ENCODE results near the gene AACS. TPM values are rescaled to one million over a fixed set of nuclear protein-coding genes. Genes with fewer than 3 reads are reported as not detected.

The AACS gene
- total and polyA plus RNA-seq, 2 of the 4 experiments (the other 2 are of a cell fraction), result 22.0 to 24.9 TPM

DNA sequence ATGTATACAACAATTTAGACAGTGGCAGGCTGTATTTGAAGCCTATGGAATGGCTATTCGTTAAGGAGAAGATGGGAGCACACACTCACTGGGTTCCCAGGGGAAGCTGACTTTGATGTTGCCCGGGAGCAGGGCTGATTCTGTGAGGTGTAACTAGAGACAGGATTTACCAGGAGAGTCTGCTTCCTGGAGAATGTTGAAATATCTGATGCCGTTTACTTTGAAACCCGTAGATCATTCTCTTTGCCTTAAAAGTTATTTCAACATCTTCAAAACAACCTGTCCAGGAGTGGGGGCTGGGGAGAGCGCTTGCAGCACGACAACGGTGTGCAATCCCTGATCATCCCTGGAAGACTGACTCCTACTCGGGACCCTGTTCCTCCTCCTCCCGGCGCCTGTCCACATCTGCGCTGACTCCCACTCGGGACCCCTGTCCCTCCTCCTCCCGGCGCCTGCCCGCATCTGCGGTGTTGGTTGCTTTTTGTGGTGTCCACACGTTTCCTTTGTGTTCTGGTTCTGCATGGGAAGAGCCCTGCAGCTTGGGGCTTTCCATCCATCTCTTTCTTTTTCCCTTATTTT lies 72.6 kb downstream of the AACS start:
- ATAC-seq (ENCODE audit: low read depth), result no peak
- H3K4me3 ChIP-seq (ENCODE audit: insufficient read depth, low read depth, low read length), result no peak overlapping the region
- no peak overlapping the region for H4K8ac ChIP-seq (ENCODE audit: low read depth in 2 of 2, low read length in 2 of 2)
- no peak overlapping the region for H3K4me2 ChIP-seq (ENCODE audit: low read depth, low read length)
- dilution Hi-C loops (cut with HindIII; ENCODE audit: low sequenced_read_pairs, unreplicated experiment), result no loop called here
- no peaks in the 10 kb centered on the region for H3K9me3 ChIP-seq (ENCODE audit: control insufficient read depth, insufficient read depth, low read length)
- H3K27me3 ChIP-seq (ENCODE audit: control insufficient read depth, insufficient read depth, low read length), result no peaks in the 10 kb centered on the region
- no peak overlapping the region for H3K56ac ChIP-seq (ENCODE audit: extremely low read depth, insufficient read depth, low read length)
- no peak overlapping the region for H2BK5ac ChIP-seq (ENCODE audit: low read depth, low read length, poor library complexity, severe bottlenecking)
- WGBS, 2 experiments (ENCODE audit: extremely low coverage in 2 of 2, insufficient read length in 1 of 2), result 89% methylated on average over 9 of the region's 17 CpGs; no CpG with 5 or more reads in 1 of the 2 experiments
- no peak overlapping the region for H2AK5ac ChIP-seq (ENCODE audit: low read depth, low read length)
- no peak for TF ChIP-seq CEBPB (IDR thresholded peaks at IDR 0.05; ENCODE audit: low read depth, low read length)
- no peak for TF ChIP-seq SMC3 (IDR thresholded peaks at IDR 0.05; ENCODE audit: low read depth, low read length)
- TF ChIP-seq BHLHE40 (IDR thresholded peaks at IDR 0.05; ENCODE audit: low read depth, low read length), result no peak
- H2BK15ac ChIP-seq (ENCODE audit: low read depth, low read length), result no peak overlapping the region
- POLR2A ChIA-PET (ENCODE audit: unreplicated experiment), result no interaction called here
- H3K79me1 ChIP-seq (ENCODE audit: low read depth in 1 of 2, low read length in 2 of 2), result no peaks in the 10 kb centered on the region
- intact Hi-C loops (cut with micrococcal nuclease), result no loop called here
- H4K20me1 ChIP-seq (ENCODE audit: insufficient read depth, low read length), result no peaks in the 10 kb centered on the region
- CTCF ChIA-PET, result no interaction called here
- no peak overlapping the region for H2AFZ ChIP-seq (replicated peaks; ENCODE audit: low read length, poor library complexity)
- H2BK120ac ChIP-seq (ENCODE audit: low read depth, low read length), result no peak overlapping the region
- peaks cover 5% of the 10 kb centered on the region; the same call in 1 of the 2 replicates for H3K9me1 ChIP-seq (ENCODE audit: insufficient read depth, low read length)
- H3K9ac ChIP-seq (ENCODE audit: low read depth, low read length), result no peak overlapping the region
- H3K23ac ChIP-seq (ENCODE audit: low read depth, low read length), result no peak overlapping the region
- no peak overlapping the region for H3K27ac ChIP-seq (ENCODE audit: insufficient read depth, low read length)
- H3K4me1 ChIP-seq (ENCODE audit: control insufficient read depth, insufficient read depth, low read length), result no peaks in the 10 kb centered on the region; the same call in 1 of the 2 replicates
- BruUV-seq (replicated peaks), result no TSS peak
- no peak overlapping the region for H4K91ac ChIP-seq (ENCODE audit: insufficient read depth, low read depth, low read length)
- no peak overlapping the region for H2AK9ac ChIP-seq (replicated peaks; ENCODE audit: low read depth, low read length, poor library complexity)
- H3K4ac ChIP-seq (ENCODE audit: low read depth, low read length), result no peak overlapping the region
- peaks cover 7% of the 10 kb centered on the region; the same call in 1 of the 2 replicates for H3K36me3 ChIP-seq (ENCODE audit: control insufficient read depth, insufficient read depth, low read length)
- H4K5ac ChIP-seq (ENCODE audit: low read depth, low read length), result no peak overlapping the region
- H3K18ac ChIP-seq (ENCODE audit: low read depth, low read length), result no peak overlapping the region
- in situ Hi-C loops (cut with MboI; ENCODE audit: low sequenced_read_pairs), result no loop called here
- no peak overlapping the region for H2BK20ac ChIP-seq (ENCODE audit: low read depth, low read length)
- DNase-seq, result no peak
- H3K14ac ChIP-seq (replicated peaks; ENCODE audit: low read depth, low read length), result no peak overlapping the region
